Measurements from ENCODE around the gene TGFBRAP1.

The TGFBRAP1 gene

GRCh38 chr2:105329561-105330495 is at the start of gene TGFBRAP1:
TSS of gene TGFBRAP1 (minus strand) at chr2:105329735. CDS start at chr2:105308301, 21,434 bp downstream.
- peak; percentile 55 for DNase-seq

GRCh38 chr2:105378921-105379383 is 49.4 kb upstream of the TGFBRAP1 start:
- no peak for DNase-seq

- no peak for DNase-seq
Observed at GRCh38 chr2:105378276-105378840, 48.8 kb upstream of the TGFBRAP1 start.

- DNase-seq, result no peak
Observed at GRCh38 chr2:105377871-105378270, 48.3 kb upstream of the TGFBRAP1 start.

GRCh38 chr2:105376789-105377240 is 47.3 kb upstream of the TGFBRAP1 start:
- DNase-seq, result peak; percentile 86

GRCh38 chr2:105376010-105376409 is 46.5 kb upstream of the TGFBRAP1 start:
- DNase-seq, result no peak

- peak; percentile 94 for DNase-seq
Observed at GRCh38 chr2:105375001-105375561, 45.5 kb upstream of the TGFBRAP1 start.

GRCh38 chr2:105373895-105374401 is 44.4 kb upstream of the TGFBRAP1 start:
- DNase-seq, result no peak

- DNase-seq, result no peak
Observed at GRCh38 chr2:105373344-105373781, 43.8 kb upstream of the TGFBRAP1 start.

- no peak for DNase-seq
Observed at GRCh38 chr2:105371810-105372209, 42.3 kb upstream of the TGFBRAP1 start.

GRCh38 chr2:105371156-105371555 is 41.6 kb upstream of the TGFBRAP1 start:
- no peak for DNase-seq

- peak; percentile 80 for DNase-seq
Observed at GRCh38 chr2:105369777-105370690, 40.5 kb upstream of the TGFBRAP1 start.

- no peak for DNase-seq
Observed at GRCh38 chr2:105368759-105369408, 39.3 kb upstream of the TGFBRAP1 start.

- DNase-seq, result no peak
Observed at GRCh38 chr2:105365206-105365605, 35.7 kb upstream of the TGFBRAP1 start.

GRCh38 chr2:105364436-105365139 is 35.1 kb upstream of the TGFBRAP1 start:
- DNase-seq, result peak; percentile 45

- no peak for DNase-seq
Observed at GRCh38 chr2:105362862-105363591, 33.5 kb upstream of the TGFBRAP1 start.

- no peak for DNase-seq
Observed at GRCh38 chr2:105361102-105361889, 31.8 kb upstream of the TGFBRAP1 start.

GRCh38 chr2:105358593-105358992 is 29.1 kb upstream of the TGFBRAP1 start:
- no peak for DNase-seq

- no peak for DNase-seq
Observed at GRCh38 chr2:105357122-105357521, 27.6 kb upstream of the TGFBRAP1 start.
